Stomach (tissue), 9 donors: ENCODE data around the gene MAP1S. TPM values are rescaled to one million over a fixed set of nuclear protein-coding genes. Genes with fewer than 3 reads are reported as not detected.
"Not testable (repeated sequence)": the region's sequence is repeated elsewhere in the genome, so short reads cannot be mapped to it uniquely, and the experiment has no call there.

Experiments
- DNase-seq, 2 donors: peaks; one replicate each; pipeline versions ENCODE4 v3.0.0 to v3.0.0-alpha.2; 2013 to 2019
- H3K27ac ChIP-seq, 5 donors: fragments of 200-600 bp in 4 of 5; sonication (generic) in 4 of 5; one replicate each; pipeline ENCODE4 v1.5.1; 2013 to 2019; ENCODE audit warnings: mild to moderate bottlenecking in 1 of 5, moderate library complexity in 1 of 5
- H3K27me3 ChIP-seq, 3 donors: fragments of 200-600 bp; sonication (generic); one replicate each; pipeline ENCODE4 v1.5.1; 2017 to 2019; ENCODE audit warnings: mixed run types in 1 of 3
- H3K36me3 ChIP-seq, 4 donors: fragments of 200-600 bp; sonication (generic); 1 replicate in 3 of 4; 2 replicates in 1 of 4; pipeline ENCODE4 v1.5.1; 2016 to 2019
- H3K4me1 ChIP-seq, 4 donors: fragments of 200-600 bp; sonication (generic); one replicate each; pipeline ENCODE4 v1.5.1; 2016 to 2019
- H3K4me3 ChIP-seq, 4 donors: fragments of 200-600 bp; sonication (generic) in 3 of 4; one replicate each; pipeline ENCODE4 v1.5.1; 2016 to 2019; ENCODE audit warnings: mild to moderate bottlenecking in 1 of 4
- H3K9me3 ChIP-seq, 4 donors: fragments of 200-600 bp; sonication (generic); one replicate each; pipeline ENCODE4 v1.5.1; 2016 to 2019
- CTCF ChIP-seq, 7 experiments: fragments of 450-650 bp in 4 of 7; fragments of 200-600 bp in 3 of 7; sonication (generic) in 3 of 7; IDR thresholded peaks; one replicate each; pipeline ENCODE4 v1.5.1; 2016 to 2019; ENCODE audit warnings: antibody characterized with exemption in 7 of 7, control low read depth in 2 of 7, mild to moderate bottlenecking in 1 of 7
- EP300 ChIP-seq: sonication (generic); formaldehyde crosslinking; IDR thresholded peaks from one replicate; pipeline ENCODE4 v1.6.1; 2017; ENCODE audit warnings: antibody characterized with exemption
- POLR2A ChIP-seq, 4 donors: fragments of 450-650 bp; IDR thresholded peaks; one replicate each; pipeline ENCODE4 v1.6.1; 2016; ENCODE audit warnings: antibody characterized with exemption in 4 of 4, control low read depth in 2 of 4, mild to moderate bottlenecking in 1 of 4, moderate library complexity in 1 of 4
- POLR2AphosphoS5 ChIP-seq, 3 donors: sonication (generic); formaldehyde crosslinking; IDR thresholded peaks; one replicate each; pipeline ENCODE4 v1.6.1; 2016; ENCODE audit warnings: antibody characterized with exemption in 3 of 3
- WGBS, 5 donors: extraction: QIAGEN DNeasy Blood & Tissue Kit in 3 of 5; methylation state at CpG; one replicate each; pipeline versions ENCODE4 v1.1.5 to v1.1.7; 2013 to 2018; 5-methylcytosine and 5-hydroxymethylcytosine counted together
- intact Hi-C: fragments of 100-400 bp; cut with DNase I; formaldehyde crosslinking; loops from one replicate; pipeline ENCODE4 v1.15.1; 2023; ENCODE audit warnings: low total_unique reads
- polyA plus RNA-seq, 3 donors: library from polyadenylated mRNA; stranded (reverse); fragments of 200-250 nt; gene quantifications; one replicate each; pipeline ENCODE4 v1.2.3, GENCODE V29; 2013
- total RNA-seq, 5 donors: library from RNA; depleted of rRNA; stranded (reverse); fragments of >200 nt; gene quantifications; one replicate each; pipeline versions ENCODE4 v1.1.0 to v1.2.3, GENCODE V29; 2014 to 2016
- donor health status: healthy with polysubstance abuse.
- donor health status: Bipolar disorder and iron deficiency.
- donor health status: healthy.

MAP1S gene
- total and polyA plus RNA-seq, 8 donors, result 8.3 to 193 (median 27.8) TPM

GRCh38 chr19:17770613-17771012, 51.3 kb downstream of the MAP1S start:
- Histone ChIP-seq H3K36me3 (peaks cover 0 to 18% (median 0%) of the 10 kb centered on the region in 4 donors), H3K27ac (no peak overlapping the region), H3K4me3 (no peak overlapping the region), H3K4me1 (peaks cover 0 to 13% (median 9%) of the 10 kb centered on the region in 4 donors), H3K27me3 (peaks cover 0 to 4% (median 0%) of the 10 kb centered on the region in 3 donors), H3K9me3 (no peaks in the 10 kb centered on the region)
- no peak for TF ChIP-seq POLR2A (IDR thresholded peaks at IDR 0.05)
- no peak for TF ChIP-seq CTCF (IDR thresholded peaks at IDR 0.05)
- no peak for TF ChIP-seq EP300
- no peak for TF ChIP-seq POLR2AphosphoS5 (IDR thresholded peaks at IDR 0.05)
- intact Hi-C loops, result no loop called here
- WGBS, 5 donors, result 75 to 87% (median 80%) methylated on average over 9 to 13 of the region's 13 CpGs
- no peak for DNase-seq

GRCh38 chr19:17772172-17772571, 52.9 kb downstream of the MAP1S start:
- WGBS, 5 donors, result 91 to 100% (median 97%) methylated on average over 4 of the region's 4 CpGs
- Histone ChIP-seq H3K9me3 (no peaks in the 10 kb centered on the region), H3K27me3 (peaks cover 0 to 9% (median 0%) of the 10 kb centered on the region in 3 donors), H3K36me3 (peaks cover 0 to 18% (median 0%) of the 10 kb centered on the region in 4 donors), H3K4me3 (no peak overlapping the region), H3K27ac (no peak overlapping the region), H3K4me1 (no peaks in the 10 kb centered on the region)
- DNase-seq, result no peak
- intact Hi-C loops, result no loop called here
- TF ChIP-seq POLR2AphosphoS5 (IDR thresholded peaks at IDR 0.05) (no peak), EP300 (no peak), CTCF (IDR thresholded peaks at IDR 0.05) (no peak), POLR2A (IDR thresholded peaks at IDR 0.05) (no peak)

GRCh38 chr19:17775245-17775927, 56.1 kb downstream of the MAP1S start:
- peaks cover 0 to 22% (median 17%) of the 10 kb centered on the region in 4 donors for H3K4me1 ChIP-seq
- no peaks in the 10 kb centered on the region for H3K9me3 ChIP-seq
- H3K27ac ChIP-seq, result no peak overlapping the region
- TF ChIP-seq EP300 (no peak), CTCF (IDR thresholded peaks at IDR 0.05) (peak in 1 of 7 experiments; percentile 27), POLR2A (IDR thresholded peaks at IDR 0.05) (no peak), POLR2AphosphoS5 (IDR thresholded peaks at IDR 0.05) (no peak)
- intact Hi-C loops, result no loop called here
- peak in 1 of 2 donors; percentile 42 for DNase-seq
- no peak overlapping the region for H3K4me3 ChIP-seq
- H3K36me3 ChIP-seq, result peaks cover 0 to 17% (median 0%) of the 10 kb centered on the region in 4 donors
- H3K27me3 ChIP-seq, result peaks cover 0 to 36% (median 4%) of the 10 kb centered on the region in 3 donors
- WGBS, 5 donors, result 57 to 67% (median 67%) methylated on average over 15 to 16 of the region's 16 CpGs

GRCh38 chr19:17775991-17776803, 56.9 kb downstream of the MAP1S start:
- Histone ChIP-seq H3K27me3 (peaks cover 0 to 44% (median 4%) of the 10 kb centered on the region in 3 donors), H3K4me3 (no peak overlapping the region), H3K4me1 (peaks cover 0 to 22% (median 17%) of the 10 kb centered on the region in 4 donors), H3K9me3 (no peaks in the 10 kb centered on the region), H3K27ac (no peak overlapping the region), H3K36me3 (peaks cover 0 to 11% (median 0%) of the 10 kb centered on the region in 4 donors)
- DNase-seq, result no peak
- intact Hi-C loops, result no loop called here
- WGBS, 5 donors, result 71 to 77% (median 71%) methylated on average over 21 to 27 of the region's 27 CpGs
- no peak for TF ChIP-seq CTCF (IDR thresholded peaks at IDR 0.05)
- TF ChIP-seq POLR2A (IDR thresholded peaks at IDR 0.05), result no peak
- no peak for TF ChIP-seq EP300
- TF ChIP-seq POLR2AphosphoS5 (IDR thresholded peaks at IDR 0.05), result no peak

- DNase-seq, intact Hi-C loops, H3K27ac ChIP-seq, H3K36me3 ChIP-seq, H3K9me3 ChIP-seq: not testable (repeated sequence)
- peaks cover 0 to 22% (median 17%) of the 10 kb centered on the region in 4 donors for H3K4me1 ChIP-seq
- 73 to 79% (median 76%) methylated on average over 9 to 10 of the region's 10 CpGs for WGBS, 5 donors
- H3K4me3 ChIP-seq, result peak overlapping the region in 1 of 4 donors; percentile 34
- peaks cover 0 to 50% (median 4%) of the 10 kb centered on the region in 3 donors for H3K27me3 ChIP-seq
Observed at GRCh38 chr19:17777840-17778239, 58.6 kb downstream of the MAP1S start.
